ENCODE results near the gene NOL4L.

DNA sequence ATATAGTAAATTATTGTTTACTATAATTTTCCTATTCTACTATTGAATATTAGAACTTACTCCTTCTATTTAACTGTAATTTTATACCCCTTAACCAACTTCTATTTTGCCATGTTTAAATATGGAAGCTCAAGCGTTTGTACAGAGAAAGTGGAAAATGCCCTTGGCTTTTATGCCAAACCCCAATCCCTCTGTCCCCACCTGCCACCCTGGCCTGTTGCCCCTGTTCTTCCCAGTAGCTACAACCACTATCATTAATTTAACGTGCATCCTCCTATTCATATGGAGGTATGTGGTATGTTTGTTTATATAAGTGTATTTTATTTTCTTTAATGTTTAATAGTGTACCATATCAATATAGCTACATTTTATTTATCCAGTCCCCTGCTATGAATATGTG is 168.9 kb downstream of the NOL4L start:
- TF ChIP-seq EP300 (IDR thresholded peaks at IDR 0.05; ENCODE audit: low read depth) = no peak
- TF ChIP-seq POLR2A (IDR thresholded peaks at IDR 0.05) = no peak
- TF ChIP-seq CTCF (IDR thresholded peaks at IDR 0.05) = no peak
